AG04450 (cell line): ENCODE data around the gene DAAM2. TPM values are rescaled to one million over a fixed set of nuclear protein-coding genes. Genes with fewer than 3 reads are reported as not detected.

ENCODE experiments used
- CTCF ChIA-PET: fragments of 300-600, 350-600 bp; formaldehyde crosslinking; extraction: SDS; loops from one replicate; lab custom pipeline; 2022; ENCODE audit warnings: antibody characterized with exemption, inconsistent platforms; lab: Charles Lee
- POLR2A ChIA-PET: fragments of 350-600 bp; formaldehyde crosslinking; extraction: SDS; loops from one replicate; lab custom pipeline; 2021; ENCODE audit warnings: antibody characterized with exemption, inconsistent platforms; lab: Yijun Ruan, JAX
- DNase-seq: peaks from one replicate; pipeline ENCODE4 v3.0.0-alpha.2; 2011; ENCODE audit warnings: low read depth, low spot score
- H3K27ac ChIP-seq: one replicate; pipeline ENCODE4 v1.5.1; 2012; ENCODE audit warnings: low read depth, low read length, control low read depth
- H3K27me3 ChIP-seq: one replicate; pipeline ENCODE4 v1.6.0; 2012; ENCODE audit warnings: low read length; ENCODE audit not compliant: control insufficient read depth, insufficient read depth
- H3K4me3 ChIP-seq: 2 replicates; pipeline ENCODE4 v1.5.1; 2011; ENCODE audit warnings: mild to moderate bottlenecking, low read depth, low read length, control low read depth
- H3K9me3 ChIP-seq: 2 replicates; pipeline ENCODE4 v1.5.1; 2012; ENCODE audit warnings: low read length; ENCODE audit not compliant: control insufficient read depth, insufficient read depth
- CTCF ChIP-seq: IDR thresholded peaks from 2 replicates; pipeline ENCODE4 v1.5.1; 2011; ENCODE audit warnings: low read depth, low read length, control low read depth, inconsistent platforms
- polyA plus RNA-seq: library from polyadenylated mRNA; depleted of rRNA; stranded (reverse); fragments of >200 nt; gene quantifications from 2 replicates; pipeline ENCODE4 v1.2.3, GENCODE V29; 2011

Gene DAAM2
- polyA plus RNA-seq, 1 experiment, result 2.9 TPM

- ChIA-PET CTCF (no interaction called here), POLR2A (no interaction called here)
- Histone ChIP-seq H3K4me3 (no peak overlapping the region), H3K27me3 (no peaks in the 10 kb centered on the region), H3K27ac (no peak overlapping the region), H3K9me3 (no peaks in the 10 kb centered on the region)
- no peak for DNase-seq
- no peak for TF ChIP-seq CTCF
Measured at GRCh38 chr6:39765508-39766065, 26.6 kb upstream of the DAAM2 start.

- Histone ChIP-seq H3K9me3 (no peaks in the 10 kb centered on the region), H3K27me3 (no peaks in the 10 kb centered on the region), H3K4me3 (no peak overlapping the region), H3K27ac (no peak overlapping the region)
- POLR2A ChIA-PET, result no interaction called here
- TF ChIP-seq CTCF, result no peak
- CTCF ChIA-PET, result no interaction called here
- no peak for DNase-seq
Measured at GRCh38 chr6:39769012-39769411, 23.2 kb upstream of the DAAM2 start.

GRCh38 chr6:39770446-39770845, 21.7 kb upstream of the DAAM2 start:
- ChIA-PET CTCF (no interaction called here), POLR2A (no interaction called here)
- Histone ChIP-seq H3K9me3 (no peaks in the 10 kb centered on the region), H3K4me3 (no peak overlapping the region), H3K27me3 (peaks cover 2% of the 10 kb centered on the region), H3K27ac (no peak overlapping the region)
- TF ChIP-seq CTCF, result no peak
- no peak for DNase-seq

GRCh38 chr6:39772559-39773273, 19.5 kb upstream of the DAAM2 start:
- ChIA-PET POLR2A (no interaction called here), CTCF (no interaction called here)
- Histone ChIP-seq H3K27ac (no peak overlapping the region), H3K27me3 (peaks cover 2% of the 10 kb centered on the region), H3K9me3 (no peaks in the 10 kb centered on the region), H3K4me3 (no peak overlapping the region)
- no peak for TF ChIP-seq CTCF
- DNase-seq, result no peak

GRCh38 chr6:39773782-39774181, 18.4 kb upstream of the DAAM2 start:
- CTCF ChIA-PET, result no interaction called here
- POLR2A ChIA-PET, result no interaction called here
- TF ChIP-seq CTCF, result no peak
- H3K27me3 ChIP-seq, result peaks cover 2% of the 10 kb centered on the region
- no peak for DNase-seq
- H3K9me3 ChIP-seq, result no peaks in the 10 kb centered on the region
- no peak overlapping the region for H3K27ac ChIP-seq
- no peak overlapping the region for H3K4me3 ChIP-seq
